KMS-11 (cell line): Measurements from ENCODE around the gene HIPK1.

Experiments
- H2AFZ ChIP-seq: fragments of 200-600 bp; sonication (generic); 2 replicates; pipeline ENCODE4 v1.6.1; 2016; ENCODE audit warnings: antibody characterized with exemption, mixed run types, low read depth
- H3K27ac ChIP-seq: fragments of 200-600 bp; sonication (generic); 2 replicates; pipeline ENCODE4 v1.6.1; 2016; ENCODE audit warnings: mild to moderate bottlenecking, mixed run types
- H3K27me3 ChIP-seq: fragments of 200-600 bp; sonication (generic); 2 replicates; pipeline ENCODE4 v1.6.1; 2017; ENCODE audit warnings: mild to moderate bottlenecking, low read depth, mixed run types, moderate library complexity; ENCODE audit not compliant: insufficient read depth
- H3K36me3 ChIP-seq: fragments of 200-600 bp; sonication (generic); 2 replicates; pipeline ENCODE4 v1.6.1; 2017; ENCODE audit warnings: mild to moderate bottlenecking, mixed run types; ENCODE audit not compliant: insufficient read depth
- H3K4me1 ChIP-seq: fragments of 200-600 bp; sonication (generic); 2 replicates; pipeline ENCODE4 v1.6.1; 2016; ENCODE audit warnings: mild to moderate bottlenecking, low read depth, mixed run types; ENCODE audit not compliant: poor library complexity, severe bottlenecking
- H3K4me2 ChIP-seq: fragments of 200-600 bp; sonication (generic); 2 replicates; pipeline ENCODE4 v1.7.0; 2016; ENCODE audit warnings: mild to moderate bottlenecking, mixed run types
- H3K4me3 ChIP-seq: fragments of 200-600 bp; sonication (generic); IDR thresholded peaks from 2 replicates; pipeline ENCODE4 v1.6.1; 2017; ENCODE audit warnings: low read depth, low read length, mixed read lengths; ENCODE audit not compliant: insufficient read depth
- H3K79me2 ChIP-seq: fragments of 200-600 bp; sonication (generic); 2 replicates; pipeline ENCODE4 v1.6.1; 2016; ENCODE audit warnings: low read depth, mixed run types; ENCODE audit not compliant: insufficient read depth
- H3K9ac ChIP-seq: fragments of 200-600 bp; sonication (generic); 2 replicates; pipeline ENCODE4 v1.6.1; 2016; ENCODE audit warnings: mild to moderate bottlenecking, mixed run types
- H4K20me1 ChIP-seq: fragments of 200-600 bp; sonication (generic); 2 replicates; pipeline ENCODE4 v1.6.1; 2016; ENCODE audit warnings: mild to moderate bottlenecking, mixed run types; ENCODE audit not compliant: insufficient read depth
- CTCF ChIP-seq: fragments of 200-600 bp; sonication (generic); conservative IDR thresholded peaks from 2 replicates; pipeline ENCODE4 v1.6.1; 2017; ENCODE audit warnings: low read depth, mild to moderate bottlenecking, antibody characterized with exemption, low read length, moderate library complexity, mixed read lengths

The HIPK1 gene

GRCh38 chr1:113981962-113982931 lies 53.1 kb downstream of the HIPK1 start:
- no peak overlapping the region for H3K4me3 ChIP-seq

GRCh38 chr1:113982949-113983348 lies 53.8 kb downstream of the HIPK1 start:
- H4K20me1 ChIP-seq, result no peaks in the 10 kb centered on the region
- no peak for TF ChIP-seq CTCF
- H3K79me2 ChIP-seq, result no peaks in the 10 kb centered on the region
- H3K4me2 ChIP-seq, result no peak overlapping the region
- no peaks in the 10 kb centered on the region for H3K36me3 ChIP-seq
- no peak overlapping the region for H3K27ac ChIP-seq
- H3K9ac ChIP-seq, result no peak overlapping the region
- no peak overlapping the region for H3K4me3 ChIP-seq
- no peaks in the 10 kb centered on the region for H3K27me3 ChIP-seq
- H2AFZ ChIP-seq, result no peak overlapping the region
- H3K4me1 ChIP-seq, result no peaks in the 10 kb centered on the region

More at GRCh38 chr1:113981962-113982931, 53.1 kb downstream of the HIPK1 start:
- no peaks in the 10 kb centered on the region for H4K20me1 ChIP-seq
- no peaks in the 10 kb centered on the region for H3K36me3 ChIP-seq
- no peak overlapping the region for H3K9ac ChIP-seq
- H3K27ac ChIP-seq, result no peak overlapping the region
- H3K4me2 ChIP-seq, result no peak overlapping the region
- H2AFZ ChIP-seq, result no peak overlapping the region
- no peaks in the 10 kb centered on the region for H3K79me2 ChIP-seq
- peaks cover 4% of the 10 kb centered on the region for H3K4me1 ChIP-seq
- TF ChIP-seq CTCF, result no peak
- no peaks in the 10 kb centered on the region for H3K27me3 ChIP-seq

GRCh38 chr1:113983391-113983790 lies 54.3 kb downstream of the HIPK1 start:
- no peak overlapping the region for H3K9ac ChIP-seq
- no peak overlapping the region for H2AFZ ChIP-seq
- H3K79me2 ChIP-seq, result no peaks in the 10 kb centered on the region
- no peak overlapping the region for H3K27ac ChIP-seq
- no peaks in the 10 kb centered on the region for H3K27me3 ChIP-seq
- H3K4me3 ChIP-seq, result no peak overlapping the region
- H3K36me3 ChIP-seq, result no peaks in the 10 kb centered on the region
- TF ChIP-seq CTCF, result no peak
- H4K20me1 ChIP-seq, result no peaks in the 10 kb centered on the region
- H3K4me1 ChIP-seq, result no peaks in the 10 kb centered on the region
- no peak overlapping the region for H3K4me2 ChIP-seq

- no peak overlapping the region for H2AFZ ChIP-seq
- no peak for TF ChIP-seq CTCF
- H4K20me1 ChIP-seq, result no peaks in the 10 kb centered on the region
- H3K4me3 ChIP-seq, result no peak overlapping the region
- no peaks in the 10 kb centered on the region for H3K4me1 ChIP-seq
- H3K79me2 ChIP-seq, result no peaks in the 10 kb centered on the region
- no peak overlapping the region for H3K4me2 ChIP-seq
- H3K27me3 ChIP-seq, result no peaks in the 10 kb centered on the region
- no peaks in the 10 kb centered on the region for H3K36me3 ChIP-seq
- no peak overlapping the region for H3K27ac ChIP-seq
- H3K9ac ChIP-seq, result no peak overlapping the region
Observed at GRCh38 chr1:113983826-113984225, 54.7 kb downstream of the HIPK1 start.
